Erythroblast (primary cell): ENCODE results near the gene CSNK1E.

Experiments
- GATA1 ChIP-seq: IDR thresholded peaks from 2 replicates; pipeline ENCODE4 v1.6.1; 2011; ENCODE audit warnings: low read depth, mild to moderate bottlenecking, control low read depth, low read length, moderate library complexity
- POLR2A ChIP-seq: IDR thresholded peaks from 2 replicates; pipeline ENCODE4 v1.6.1; 2011; ENCODE audit warnings: mild to moderate bottlenecking, low read length

DNA sequence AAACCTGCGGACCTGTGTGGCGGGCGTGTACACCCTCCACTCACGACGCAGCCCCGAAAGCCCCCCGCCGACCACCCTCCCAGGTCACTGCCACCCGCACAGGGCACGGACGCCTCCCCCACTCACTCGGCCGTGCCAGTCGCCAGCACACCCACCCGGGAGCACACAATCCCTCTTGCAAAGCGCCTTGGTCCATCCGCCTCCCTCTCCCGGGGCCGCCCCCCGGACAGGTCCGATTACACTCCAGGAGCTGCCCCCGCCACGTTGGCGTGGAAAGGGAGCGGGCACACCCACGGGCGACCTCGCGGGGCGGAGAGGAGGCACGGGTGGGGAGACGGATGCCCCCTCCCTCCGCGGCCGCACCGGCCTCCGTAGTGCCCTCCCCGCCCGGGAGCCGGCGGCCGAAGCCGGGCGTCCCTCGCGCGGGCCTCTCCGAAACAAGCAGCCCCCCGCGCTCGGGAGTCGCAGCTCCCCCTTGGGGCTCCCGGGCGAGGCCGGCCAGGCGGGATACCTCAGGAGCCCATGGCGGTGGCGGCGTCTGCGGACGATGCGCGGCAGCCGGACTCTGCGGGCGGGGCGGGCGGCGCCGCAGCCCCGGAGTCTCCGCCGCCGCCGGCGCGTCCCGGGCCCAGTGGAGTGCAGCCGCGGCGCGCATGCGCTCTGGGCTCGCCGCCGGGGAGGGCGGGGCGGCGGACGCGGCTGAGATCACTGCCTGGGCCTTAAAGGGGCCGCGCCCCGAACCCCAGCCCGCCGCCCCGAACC, 44.7 kb downstream of the CSNK1E start, which contains the start of gene TMEM184B:
- TF ChIP-seq POLR2A (peak; percentile 57), GATA1 (no peak)
